ENCODE results near the gene DPY19L3.
"Not testable (repeated sequence)": the region's sequence is repeated elsewhere in the genome, so short reads cannot be mapped to it uniquely, and the experiment has no call there.

Gene DPY19L3

DNA sequence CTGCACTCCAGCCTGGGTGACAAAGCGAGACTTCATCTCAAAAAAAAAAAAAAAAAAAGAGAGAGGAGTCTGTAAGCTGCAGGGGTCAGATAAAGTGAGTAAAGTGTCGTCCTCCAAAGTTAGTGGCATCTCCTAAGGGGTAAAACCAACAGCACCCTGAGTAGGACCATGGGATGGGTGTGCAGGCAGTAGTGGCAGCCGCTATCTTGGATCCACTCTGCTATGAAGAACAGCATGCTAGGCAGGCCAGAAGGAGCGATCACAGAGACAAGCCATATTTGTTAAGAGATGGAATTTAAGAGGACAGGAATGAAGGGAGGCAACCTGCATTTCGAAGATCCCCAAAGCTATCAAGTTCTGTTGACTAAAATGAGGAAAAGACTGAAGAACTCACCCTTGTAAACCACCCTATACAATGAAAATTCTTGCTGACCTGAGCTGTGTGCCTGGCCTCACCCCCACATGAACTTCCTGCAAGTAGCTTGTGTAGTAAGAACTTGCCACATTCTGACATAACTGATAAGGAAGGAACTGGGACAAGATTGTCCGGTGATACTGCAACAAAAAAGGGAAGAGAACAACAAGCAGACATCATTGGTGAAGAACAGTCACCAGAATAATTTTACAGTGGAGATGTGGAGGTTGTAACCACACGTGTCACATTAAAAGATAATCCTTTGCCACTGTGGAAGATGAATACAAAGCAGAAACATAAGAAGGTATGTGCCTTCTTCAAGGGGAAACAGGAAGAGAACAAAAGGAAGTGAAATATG lies 16.2 kb downstream of the DPY19L3 start:
- H3K27ac ChIP-seq: no peak overlapping the region
- TF ChIP-seq, protein P1, sequence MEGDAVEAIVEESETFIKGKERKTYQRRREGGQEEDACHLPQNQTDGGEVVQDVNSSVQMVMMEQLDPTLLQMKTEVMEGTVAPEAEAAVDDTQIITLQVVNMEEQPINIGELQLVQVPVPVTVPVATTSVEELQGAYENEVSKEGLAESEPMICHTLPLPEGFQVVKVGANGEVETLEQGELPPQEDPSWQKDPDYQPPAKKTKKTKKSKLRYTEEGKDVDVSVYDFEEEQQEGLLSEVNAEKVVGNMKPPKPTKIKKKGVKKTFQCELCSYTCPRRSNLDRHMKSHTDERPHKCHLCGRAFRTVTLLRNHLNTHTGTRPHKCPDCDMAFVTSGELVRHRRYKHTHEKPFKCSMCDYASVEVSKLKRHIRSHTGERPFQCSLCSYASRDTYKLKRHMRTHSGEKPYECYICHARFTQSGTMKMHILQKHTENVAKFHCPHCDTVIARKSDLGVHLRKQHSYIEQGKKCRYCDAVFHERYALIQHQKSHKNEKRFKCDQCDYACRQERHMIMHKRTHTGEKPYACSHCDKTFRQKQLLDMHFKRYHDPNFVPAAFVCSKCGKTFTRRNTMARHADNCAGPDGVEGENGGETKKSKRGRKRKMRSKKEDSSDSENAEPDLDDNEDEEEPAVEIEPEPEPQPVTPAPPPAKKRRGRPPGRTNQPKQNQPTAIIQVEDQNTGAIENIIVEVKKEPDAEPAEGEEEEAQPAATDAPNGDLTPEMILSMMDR (conservative IDR thresholded peaks at IDR 0.05): no peak

DNA sequence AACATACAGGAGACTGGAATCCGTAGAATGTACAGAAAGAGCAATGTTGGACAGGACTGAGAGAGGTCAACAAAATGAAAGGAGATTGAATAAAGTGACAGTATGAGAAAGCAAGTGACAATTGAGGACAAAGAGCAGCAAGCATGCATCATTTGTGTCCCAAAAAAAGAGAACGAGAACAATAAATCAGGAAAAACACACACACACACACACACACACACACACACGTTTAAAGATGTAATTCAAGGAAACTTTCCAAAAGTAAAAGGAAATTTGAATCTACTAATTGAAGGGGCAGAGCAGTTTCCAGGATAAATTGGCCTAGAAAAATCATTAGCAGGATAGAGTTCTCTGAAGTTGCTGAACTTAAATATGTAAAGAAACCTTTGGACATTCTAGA lies 16.9 kb downstream of the DPY19L3 start:
- H3K27ac ChIP-seq: no peak overlapping the region
- TF ChIP-seq, protein P1 (conservative IDR thresholded peaks at IDR 0.05): no peak

DNA sequence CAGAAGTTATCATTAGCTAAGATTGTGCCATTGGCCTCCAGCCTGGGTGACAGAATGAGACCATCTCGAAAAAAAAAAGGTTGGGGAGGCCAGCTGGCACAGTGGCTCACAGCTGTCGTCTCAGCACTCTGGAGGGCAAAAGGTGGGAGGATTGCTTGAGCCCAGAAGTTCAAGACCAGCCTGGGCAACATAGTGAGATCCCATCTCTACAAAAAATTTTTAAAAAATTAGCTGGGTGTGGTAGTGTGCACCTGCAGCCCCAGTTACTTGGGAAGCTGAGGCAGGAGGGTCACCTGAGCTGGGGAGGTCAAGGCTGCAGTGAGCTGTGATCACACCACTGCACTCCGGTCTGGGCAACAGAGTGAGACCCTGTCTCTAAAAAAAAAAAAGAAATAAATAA lies 18.4 kb downstream of the DPY19L3 start:
- H3K27ac ChIP-seq: not testable (repeated sequence)

DNA sequence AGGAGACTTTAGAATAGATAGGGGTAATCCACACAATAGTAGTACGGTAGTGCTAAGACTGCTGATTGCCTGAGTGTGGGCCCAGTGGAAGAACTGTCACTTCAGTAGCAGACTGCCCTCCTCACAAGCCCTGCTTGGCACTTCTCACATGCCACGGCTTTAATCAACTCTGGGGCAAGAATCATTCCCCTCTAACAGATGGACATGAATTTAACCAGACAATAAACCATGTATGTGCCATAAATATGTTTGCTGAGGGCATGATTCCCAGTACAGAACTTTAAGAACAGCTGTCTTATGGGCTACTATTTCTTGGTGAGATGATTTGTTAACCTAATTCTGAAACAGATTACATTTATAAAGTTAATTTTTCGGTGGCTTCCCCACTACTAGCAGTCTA lies 22.0 kb downstream of the DPY19L3 start:
- TF ChIP-seq, protein P1 (conservative IDR thresholded peaks at IDR 0.05): no peak

DNA sequence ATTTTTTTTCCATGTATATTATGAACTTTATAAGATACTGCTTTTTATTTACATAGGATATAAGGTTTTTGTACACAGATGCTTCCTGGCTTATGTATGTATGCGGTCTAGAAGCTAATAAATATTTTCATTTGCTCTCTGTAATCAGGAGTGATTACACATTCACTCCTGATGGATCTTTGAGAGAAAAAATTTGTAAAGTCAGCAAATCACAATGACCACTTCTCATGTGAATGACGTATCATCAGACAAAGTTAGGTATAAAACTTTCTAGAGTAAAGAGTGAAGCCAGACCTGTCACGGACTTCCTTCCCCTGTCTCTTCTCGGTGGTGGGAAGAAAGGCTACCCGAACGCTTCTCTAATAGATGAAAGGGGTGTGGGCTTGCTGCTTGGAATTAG lies 31.1 kb downstream of the DPY19L3 start:
- no peak overlapping the region for H3K27ac ChIP-seq
- TF ChIP-seq, protein P1 (conservative IDR thresholded peaks at IDR 0.05): no peak

More for the DNA sequence above, 22.0 kb downstream of the DPY19L3 start:
- no peak overlapping the region for H3K27ac ChIP-seq

DNA sequence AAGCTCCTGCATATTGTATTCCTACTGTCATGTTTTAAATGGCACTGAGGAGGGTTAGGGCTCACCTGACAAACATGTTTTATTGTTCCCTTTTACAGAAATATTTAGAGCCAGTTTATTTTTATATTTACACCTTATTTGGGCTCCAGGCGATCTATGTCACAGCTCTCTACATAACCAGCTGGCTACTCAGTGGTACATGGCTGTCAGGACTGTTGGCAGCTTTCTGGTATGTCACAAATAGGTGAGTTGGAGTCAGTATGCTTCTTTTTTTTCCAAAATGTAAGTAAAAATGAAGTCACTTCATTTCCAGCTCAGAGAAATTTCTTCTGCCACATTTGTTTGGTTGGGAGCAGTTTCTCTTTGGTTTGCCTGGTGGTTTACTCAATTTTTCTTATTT lies 31.5 kb downstream of the DPY19L3 start:
- no peak overlapping the region for H3K27ac ChIP-seq
- TF ChIP-seq, protein P1 (conservative IDR thresholded peaks at IDR 0.05): no peak

DNA sequence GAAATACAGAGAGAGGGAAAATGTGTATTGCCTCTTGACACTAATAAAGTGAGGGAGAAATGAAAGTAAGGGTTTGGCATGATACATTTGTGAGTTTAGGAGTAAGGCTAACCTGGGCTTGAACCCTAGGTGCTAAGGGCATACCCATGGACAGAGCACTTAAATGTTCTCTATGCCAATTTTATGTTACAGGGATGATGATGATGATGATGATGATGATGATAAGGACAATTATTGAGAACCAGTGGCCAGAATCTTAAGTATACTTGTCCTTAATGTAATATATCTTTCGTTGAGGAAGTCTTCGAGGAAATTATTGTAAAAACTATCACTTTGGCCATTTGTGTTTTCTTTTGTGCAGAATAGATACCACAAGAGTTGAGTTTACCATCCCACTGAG lies 33.2 kb downstream of the DPY19L3 start:
- TF ChIP-seq, protein P1 (conservative IDR thresholded peaks at IDR 0.05): no peak
- H3K27ac ChIP-seq: no peak overlapping the region

DNA sequence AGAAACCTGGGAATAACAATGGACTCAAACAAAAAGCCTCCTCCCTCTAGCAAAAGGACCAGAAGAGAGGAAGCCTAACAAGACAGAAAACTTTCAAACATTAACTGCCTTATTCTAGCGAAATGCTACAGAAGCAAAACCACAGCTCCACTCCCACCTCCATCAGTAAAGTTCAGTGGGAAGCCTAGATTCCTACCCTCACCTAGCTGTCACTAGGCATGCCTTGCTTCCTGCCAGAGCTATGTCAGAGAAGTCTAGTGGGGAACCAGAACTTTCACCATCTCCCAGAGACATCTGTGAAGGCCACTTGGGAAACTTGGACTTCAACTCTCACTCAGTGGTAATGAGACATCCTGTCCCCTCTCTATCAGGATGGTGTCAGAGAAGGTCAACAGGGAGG lies 37.1 kb downstream of the DPY19L3 start:
- no peak overlapping the region for H3K27ac ChIP-seq
- TF ChIP-seq, protein P1 (conservative IDR thresholded peaks at IDR 0.05): no peak

DNA sequence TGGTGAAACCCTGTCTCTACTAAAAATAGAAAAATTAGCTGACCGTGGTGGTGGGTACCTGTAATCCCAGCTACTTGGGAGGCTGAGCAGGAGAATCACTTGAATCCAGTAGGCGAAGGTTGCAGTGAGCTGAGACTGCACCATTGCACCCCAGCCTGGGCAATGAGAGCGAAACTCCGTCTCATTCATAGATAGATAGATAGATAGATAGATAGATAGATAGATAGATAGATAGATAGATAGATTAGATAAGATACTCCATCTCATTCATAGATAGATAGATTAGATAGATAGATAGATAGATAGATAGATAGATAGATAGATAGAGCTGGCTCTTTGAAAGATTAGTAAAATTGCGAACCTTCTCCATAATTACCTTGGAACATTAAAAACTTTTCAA lies 42.0 kb downstream of the DPY19L3 start:
- H3K27ac ChIP-seq: not testable (repeated sequence)

All from VCaP (cell line).